ENCODE measurements around the gene COL16A1. TPM values are rescaled to one million over a fixed set of nuclear protein-coding genes. Genes with fewer than 3 reads are reported as not detected.

Gene COL16A1
- total RNA-seq, 4 donors from 2014 or later: 79.7 to 128 (median 94.7) TPM

- TF ChIP-seq POLR2A (IDR thresholded peaks at IDR 0.05) (no peak), CTCF (IDR thresholded peaks at IDR 0.05) (no peak)
- no peak for DNase-seq (ENCODE audit: low spot score in 2 of 2)
- intact Hi-C loops (cut with DNase I; ENCODE audit: low total_unique reads): no loop called here
- no peak overlapping the region for H3K4me3 ChIP-seq (ENCODE audit: low read depth, poor library complexity, severe bottlenecking)
- 87 to 90% methylated on average over 8 of the region's 8 CpGs for WGBS, 2 donors
Observed at GRCh38 chr1:31687601-31688000, 16.2 kb downstream of the COL16A1 start.

GRCh38 chr1:31685795-31686194 is 18.0 kb downstream of the COL16A1 start:
- 80 to 89% methylated on average over 6 to 7 of the region's 8 CpGs for WGBS, 2 donors
- no peak overlapping the region for H3K4me3 ChIP-seq (ENCODE audit: low read depth, poor library complexity, severe bottlenecking)
- DNase-seq (ENCODE audit: low spot score in 2 of 2): no peak
- intact Hi-C loops (cut with DNase I; ENCODE audit: low total_unique reads): no loop called here
- TF ChIP-seq POLR2A (IDR thresholded peaks at IDR 0.05) (no peak), CTCF (IDR thresholded peaks at IDR 0.05) (no peak)

- H3K4me3 ChIP-seq (ENCODE audit: low read depth, poor library complexity, severe bottlenecking): no peak overlapping the region
- no peak for DNase-seq (ENCODE audit: low spot score in 2 of 2)
- intact Hi-C loops (cut with DNase I; ENCODE audit: low total_unique reads): no loop called here
- 81 to 87% methylated on average over 2 to 11 of the region's 11 CpGs for WGBS, 2 donors
- TF ChIP-seq POLR2A (IDR thresholded peaks at IDR 0.05): no peak
- TF ChIP-seq CTCF (IDR thresholded peaks at IDR 0.05): no peak
Observed at GRCh38 chr1:31683997-31684396, 19.8 kb downstream of the COL16A1 start.

GRCh38 chr1:31681415-31681814 is 22.4 kb downstream of the COL16A1 start:
- TF ChIP-seq POLR2A (IDR thresholded peaks at IDR 0.05): no peak
- no peak for TF ChIP-seq CTCF (IDR thresholded peaks at IDR 0.05)
- H3K4me3 ChIP-seq (ENCODE audit: low read depth, poor library complexity, severe bottlenecking): no peak overlapping the region
- WGBS, 2 donors: 74 to 75% methylated on average over 9 of the region's 9 CpGs
- intact Hi-C loops (cut with DNase I; ENCODE audit: low total_unique reads): no loop called here
- DNase-seq (ENCODE audit: low spot score in 2 of 2): no peak

GRCh38 chr1:31679676-31680230 is 24.1 kb downstream of the COL16A1 start:
- no peak overlapping the region for H3K4me3 ChIP-seq (ENCODE audit: low read depth, poor library complexity, severe bottlenecking)
- TF ChIP-seq CTCF (IDR thresholded peaks at IDR 0.05): no peak
- no peak for TF ChIP-seq POLR2A (IDR thresholded peaks at IDR 0.05)
- DNase-seq (ENCODE audit: low spot score in 2 of 2): no peak
- WGBS, 2 donors: 88% methylated on average over 23 of the region's 23 CpGs
- intact Hi-C loops (cut with DNase I; ENCODE audit: low total_unique reads): no loop called here

- intact Hi-C loops (cut with DNase I; ENCODE audit: low total_unique reads): no loop called here
- TF ChIP-seq CTCF (IDR thresholded peaks at IDR 0.05): no peak
- TF ChIP-seq POLR2A (IDR thresholded peaks at IDR 0.05): no peak
- 32 to 37% methylated on average over 2 of the region's 2 CpGs for WGBS, 2 donors
- H3K4me3 ChIP-seq (ENCODE audit: low read depth, poor library complexity, severe bottlenecking): no peak overlapping the region
- no peak for DNase-seq (ENCODE audit: low spot score in 2 of 2)
Observed at GRCh38 chr1:31679091-31679490, 24.7 kb downstream of the COL16A1 start.

Measured in lower leg skin (tissue), 4 donors.